BJ (cell line): ENCODE measurements around the gene FHOD3. TPM values are rescaled to one million over a fixed set of nuclear protein-coding genes. Genes with fewer than 3 reads are reported as not detected.

Experiments used
- CTCF ChIA-PET: fragments of 350-600 bp; formaldehyde crosslinking; extraction: SDS; loops from one replicate; lab custom pipeline; 2021; ENCODE audit warnings: antibody characterized with exemption, inconsistent platforms; lab: Yijun Ruan, JAX
- POLR2A ChIA-PET: fragments of 300-600 bp; sonication (Branson Sonifier 250); formaldehyde crosslinking; extraction: SDS; loops from one replicate; lab custom pipeline; 2021; ENCODE audit warnings: antibody characterized with exemption; lab: Charles Lee
- DNase-seq: peaks from one replicate; pipeline ENCODE4 v3.0.0-alpha.2; 2011; ENCODE audit warnings: low read depth
- H3K27me3 ChIP-seq: 2 replicates; pipeline ENCODE4 v1.6.0; 2011; ENCODE audit warnings: low read length; ENCODE audit not compliant: control insufficient read depth, insufficient read depth
- H3K36me3 ChIP-seq: 2 replicates; pipeline ENCODE4 v1.5.1; 2011; ENCODE audit warnings: low read length; ENCODE audit not compliant: control insufficient read depth, insufficient read depth
- H3K4me3 ChIP-seq: 2 replicates; pipeline ENCODE4 v1.5.1; 2011; ENCODE audit warnings: low read depth, mild to moderate bottlenecking, control low read depth, low read length
- polyA plus RNA-seq: library from polyadenylated mRNA; depleted of rRNA; stranded (reverse); fragments of >200 nt; gene quantifications from 2 replicates; pipeline ENCODE4 v1.2.3, GENCODE V29; 2011
- TF ChIP-seq, protein P1 (sequence below): IDR thresholded peaks from 2 replicates; pipeline ENCODE4 v1.5.1; 2011; ENCODE audit warnings: low read depth, mild to moderate bottlenecking, control low read depth, inconsistent platforms, low read length, moderate library complexity; ENCODE audit not compliant: insufficient read depth

FHOD3 gene
- polyA plus RNA-seq, 1 experiment = 24.6 TPM

DNA sequence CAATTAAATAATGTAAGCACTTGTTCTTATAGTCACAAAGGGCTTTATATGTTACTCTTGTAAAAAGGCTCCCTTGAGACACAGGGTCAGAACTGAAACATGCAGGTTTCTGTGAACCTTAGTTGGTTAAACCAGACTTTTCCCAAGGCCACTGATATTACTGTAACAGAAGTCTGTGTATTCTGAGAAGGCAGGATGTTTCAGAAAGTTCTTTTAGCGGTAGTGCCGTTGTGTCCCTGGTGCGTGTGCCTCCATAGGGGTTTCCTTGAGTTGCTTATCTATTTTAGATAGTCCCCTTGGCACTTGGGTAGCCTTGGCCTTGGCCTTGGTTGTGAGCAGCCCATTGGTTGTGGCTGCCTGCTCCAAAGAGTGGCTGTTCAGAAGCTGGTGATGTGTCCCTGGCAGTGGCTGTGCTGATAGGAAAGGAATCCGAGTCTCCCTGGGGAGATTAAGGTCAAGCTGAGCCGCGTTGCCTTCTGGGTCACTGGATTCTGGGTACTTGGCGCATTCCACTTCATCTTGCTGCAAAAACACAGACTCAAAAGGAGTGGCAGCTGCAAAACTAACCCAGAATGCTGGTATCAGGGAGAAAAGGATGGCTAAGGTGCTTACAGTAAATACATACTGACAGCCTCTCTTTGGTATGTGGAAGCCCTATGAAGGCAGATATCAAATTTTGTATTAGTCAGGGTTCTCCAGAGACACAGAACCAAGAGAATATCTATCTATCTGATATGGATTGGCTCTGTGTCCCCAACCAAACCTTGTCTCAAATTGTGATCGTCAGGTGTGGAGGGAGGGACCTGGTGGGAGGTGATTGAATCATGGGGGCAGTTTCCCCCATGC, 69.7 kb downstream of the FHOD3 start:
- Histone ChIP-seq H3K36me3 (no peaks in the 10 kb centered on the region), H3K4me3 (no peak overlapping the region), H3K27me3 (no peaks in the 10 kb centered on the region)
- CTCF ChIA-PET = interaction anchor here (1.0 kb wide), 1 partner anchor 9 kb away, joined by 3 read pairs; no protein-coding TSS in a partner anchor
- TF ChIP-seq, protein P1, sequence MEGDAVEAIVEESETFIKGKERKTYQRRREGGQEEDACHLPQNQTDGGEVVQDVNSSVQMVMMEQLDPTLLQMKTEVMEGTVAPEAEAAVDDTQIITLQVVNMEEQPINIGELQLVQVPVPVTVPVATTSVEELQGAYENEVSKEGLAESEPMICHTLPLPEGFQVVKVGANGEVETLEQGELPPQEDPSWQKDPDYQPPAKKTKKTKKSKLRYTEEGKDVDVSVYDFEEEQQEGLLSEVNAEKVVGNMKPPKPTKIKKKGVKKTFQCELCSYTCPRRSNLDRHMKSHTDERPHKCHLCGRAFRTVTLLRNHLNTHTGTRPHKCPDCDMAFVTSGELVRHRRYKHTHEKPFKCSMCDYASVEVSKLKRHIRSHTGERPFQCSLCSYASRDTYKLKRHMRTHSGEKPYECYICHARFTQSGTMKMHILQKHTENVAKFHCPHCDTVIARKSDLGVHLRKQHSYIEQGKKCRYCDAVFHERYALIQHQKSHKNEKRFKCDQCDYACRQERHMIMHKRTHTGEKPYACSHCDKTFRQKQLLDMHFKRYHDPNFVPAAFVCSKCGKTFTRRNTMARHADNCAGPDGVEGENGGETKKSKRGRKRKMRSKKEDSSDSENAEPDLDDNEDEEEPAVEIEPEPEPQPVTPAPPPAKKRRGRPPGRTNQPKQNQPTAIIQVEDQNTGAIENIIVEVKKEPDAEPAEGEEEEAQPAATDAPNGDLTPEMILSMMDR = no peak
- POLR2A ChIA-PET = interaction anchor here (0.7 kb wide), 1 partner anchor 71 kb away, joined by 18 read pairs; no protein-coding TSS in a partner anchor
- no peak for DNase-seq

DNA sequence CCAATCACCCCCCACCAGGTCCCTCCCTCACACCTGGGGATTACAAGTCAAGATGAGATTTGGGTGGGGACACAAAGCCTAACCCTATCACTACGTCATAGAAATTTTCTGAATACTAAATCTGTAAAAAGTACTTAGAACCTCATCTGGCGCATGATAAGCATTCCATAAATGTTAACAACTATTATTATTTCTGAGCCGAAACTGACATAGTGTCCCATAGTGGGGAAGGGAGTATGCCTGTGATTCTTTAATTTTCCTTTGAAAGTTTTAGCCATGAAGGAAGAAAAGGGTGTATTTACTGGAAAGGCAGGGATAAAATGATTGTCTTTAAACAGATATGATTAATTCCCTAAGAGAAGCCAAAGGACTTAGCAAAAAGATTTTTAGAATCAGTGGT, 71.4 kb downstream of the FHOD3 start:
- POLR2A ChIA-PET = no interaction called here

DNA sequence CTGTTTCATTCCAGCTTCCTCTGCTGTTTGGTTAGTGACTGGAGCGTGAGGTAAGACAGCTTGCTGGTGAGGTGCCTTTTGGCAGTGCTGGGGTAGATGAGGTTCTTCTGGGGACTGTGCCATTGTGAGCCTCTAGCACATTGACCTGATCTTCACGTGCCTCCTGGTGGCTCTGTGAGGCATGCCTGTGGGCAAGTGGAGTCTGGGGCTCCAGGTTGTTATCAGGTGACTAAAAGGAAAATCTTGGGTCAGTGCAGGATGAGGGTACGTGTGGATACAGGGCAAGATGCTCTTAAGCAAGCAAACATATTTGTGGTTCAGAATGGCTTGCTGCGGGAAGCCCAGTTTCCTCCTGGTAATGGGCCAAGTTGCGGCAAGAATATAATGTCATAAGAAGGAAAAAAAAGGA, 75.4 kb downstream of the FHOD3 start:
- H3K27me3 ChIP-seq = no peaks in the 10 kb centered on the region
- H3K4me3 ChIP-seq = no peak overlapping the region
- ChIA-PET POLR2A (no interaction called here), CTCF (no interaction called here)
- H3K36me3 ChIP-seq = no peaks in the 10 kb centered on the region
- no peak for DNase-seq
- TF ChIP-seq, protein P1 = no peak

More for the DNA sequence above, 71.4 kb downstream of the FHOD3 start:
- no peaks in the 10 kb centered on the region for H3K27me3 ChIP-seq
- TF ChIP-seq, protein P1 = no peak
- no peak overlapping the region for H3K4me3 ChIP-seq
- CTCF ChIA-PET = interaction anchor here (1.2 kb wide), 1 partner anchor 203 kb away, joined by 3 read pairs; no protein-coding TSS in a partner anchor
- no peak for DNase-seq
- H3K36me3 ChIP-seq = no peaks in the 10 kb centered on the region

DNA sequence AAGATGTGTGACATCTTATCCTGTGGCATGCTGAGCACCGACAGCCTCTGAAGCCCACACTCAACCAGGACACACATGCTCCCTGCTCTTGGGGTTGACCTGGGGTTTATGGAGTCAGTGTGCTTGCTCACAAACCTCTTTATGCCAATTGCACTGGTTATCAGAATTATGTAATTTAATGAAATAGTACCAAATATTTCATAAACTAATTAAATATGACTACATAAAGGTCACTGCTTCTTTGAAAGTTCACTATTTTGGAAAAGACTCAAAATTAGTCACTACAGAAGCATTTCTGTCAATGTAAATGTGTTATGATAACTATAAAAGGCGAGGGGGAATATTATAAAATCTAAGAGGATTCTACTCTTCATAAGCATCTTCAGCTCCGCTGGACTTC, 76.7 kb downstream of the FHOD3 start:
- H3K4me3 ChIP-seq = no peak overlapping the region
- DNase-seq = no peak
- ChIA-PET CTCF (no interaction called here), POLR2A (no interaction called here)
- H3K36me3 ChIP-seq = no peaks in the 10 kb centered on the region
- H3K27me3 ChIP-seq = no peaks in the 10 kb centered on the region
- TF ChIP-seq, protein P1 = no peak

- POLR2A ChIA-PET = no interaction called here
- TF ChIP-seq, protein P1 = no peak
- Histone ChIP-seq H3K4me3 (no peak overlapping the region), H3K36me3 (no peaks in the 10 kb centered on the region), H3K27me3 (no peaks in the 10 kb centered on the region)
- no peak for DNase-seq
- CTCF ChIA-PET = no interaction called here
Measured at GRCh38 chr18:36375118-36375517, 77.6 kb downstream of the FHOD3 start.
